Measurements from ENCODE around the gene GGN.

- TF ChIP-seq, protein P1, sequence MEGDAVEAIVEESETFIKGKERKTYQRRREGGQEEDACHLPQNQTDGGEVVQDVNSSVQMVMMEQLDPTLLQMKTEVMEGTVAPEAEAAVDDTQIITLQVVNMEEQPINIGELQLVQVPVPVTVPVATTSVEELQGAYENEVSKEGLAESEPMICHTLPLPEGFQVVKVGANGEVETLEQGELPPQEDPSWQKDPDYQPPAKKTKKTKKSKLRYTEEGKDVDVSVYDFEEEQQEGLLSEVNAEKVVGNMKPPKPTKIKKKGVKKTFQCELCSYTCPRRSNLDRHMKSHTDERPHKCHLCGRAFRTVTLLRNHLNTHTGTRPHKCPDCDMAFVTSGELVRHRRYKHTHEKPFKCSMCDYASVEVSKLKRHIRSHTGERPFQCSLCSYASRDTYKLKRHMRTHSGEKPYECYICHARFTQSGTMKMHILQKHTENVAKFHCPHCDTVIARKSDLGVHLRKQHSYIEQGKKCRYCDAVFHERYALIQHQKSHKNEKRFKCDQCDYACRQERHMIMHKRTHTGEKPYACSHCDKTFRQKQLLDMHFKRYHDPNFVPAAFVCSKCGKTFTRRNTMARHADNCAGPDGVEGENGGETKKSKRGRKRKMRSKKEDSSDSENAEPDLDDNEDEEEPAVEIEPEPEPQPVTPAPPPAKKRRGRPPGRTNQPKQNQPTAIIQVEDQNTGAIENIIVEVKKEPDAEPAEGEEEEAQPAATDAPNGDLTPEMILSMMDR (IDR thresholded peaks at IDR 0.05 in 4 of 5, conservative IDR thresholded peaks at IDR 0.05 in 1 of 5) = no peak
- TF ChIP-seq POLR2A (IDR thresholded peaks at IDR 0.05) = no peak
Observed at GRCh38 chr19:38384209-38385027, 3.4 kb downstream of the GGN start.

Measured in gastrocnemius medialis (tissue), 4 donors.